Measurements from ENCODE around the gene TMEM63A. TPM values are rescaled to one million over a fixed set of nuclear protein-coding genes. Genes with fewer than 3 reads are reported as not detected.

Gene TMEM63A
- total and polyA plus RNA-seq, 10 of the 15 experiments (the other 5 are each of a cell fraction or from before 2014, with no cell fraction given): 1.3 to 33.5 (median 15.2) TPM

GRCh38 chr1:225822655-225823403, 59.4 kb downstream of the TMEM63A start (continued):
- TF ChIP-seq ZNF592 (IDR thresholded peaks at IDR 0.05) (no peak), ZSCAN29 (IDR thresholded peaks at IDR 0.05) (no peak), FOXM1 (IDR thresholded peaks at IDR 0.05; ENCODE audit: low read depth, low read length) (no peak), CHD2 (IDR thresholded peaks at IDR 0.05; ENCODE audit: borderline replicate concordance, low read depth, low read length) (no peak), NFYA (IDR thresholded peaks at IDR 0.05; ENCODE audit: borderline replicate concordance, low read depth, low read length) (no peak), ZNF217 (IDR thresholded peaks at IDR 0.05) (no peak), BHLHE40 (IDR thresholded peaks at IDR 0.05; ENCODE audit: borderline replicate concordance in 1 of 2, low read depth in 2 of 2, low read length in 1 of 2) (no peak)
- TF ChIP-seq, protein P1, sequence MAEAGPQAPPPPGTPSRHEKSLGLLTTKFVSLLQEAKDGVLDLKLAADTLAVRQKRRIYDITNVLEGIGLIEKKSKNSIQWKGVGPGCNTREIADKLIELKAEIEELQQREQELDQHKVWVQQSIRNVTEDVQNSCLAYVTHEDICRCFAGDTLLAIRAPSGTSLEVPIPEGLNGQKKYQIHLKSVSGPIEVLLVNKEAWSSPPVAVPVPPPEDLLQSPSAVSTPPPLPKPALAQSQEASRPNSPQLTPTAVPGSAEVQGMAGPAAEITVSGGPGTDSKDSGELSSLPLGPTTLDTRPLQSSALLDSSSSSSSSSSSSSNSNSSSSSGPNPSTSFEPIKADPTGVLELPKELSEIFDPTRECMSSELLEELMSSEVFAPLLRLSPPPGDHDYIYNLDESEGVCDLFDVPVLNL (IDR thresholded peaks at IDR 0.05; ENCODE audit: low read depth, low read length): no peak
- TF ChIP-seq, protein P2, sequence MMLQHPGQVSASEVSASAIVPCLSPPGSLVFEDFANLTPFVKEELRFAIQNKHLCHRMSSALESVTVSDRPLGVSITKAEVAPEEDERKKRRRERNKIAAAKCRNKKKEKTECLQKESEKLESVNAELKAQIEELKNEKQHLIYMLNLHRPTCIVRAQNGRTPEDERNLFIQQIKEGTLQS (IDR thresholded peaks at IDR 0.05; ENCODE audit: borderline replicate concordance, extremely low read depth, low read depth, low read length): no peak
